Spleen (tissue), 11 donors: Measurements from ENCODE around the gene ARVCF. TPM values are rescaled to one million over a fixed set of nuclear protein-coding genes. Genes with fewer than 3 reads are reported as not detected.

Experiments used
- DNase-seq: peaks from one replicate; pipeline ENCODE4 v3.0.0-alpha.2; 2020
- H3K27ac ChIP-seq, 8 donors: fragments of 200-600 bp; sonication (generic) in 7 of 8; 1 replicate in 4 of 8; 2 replicates in 4 of 8; pipeline versions ENCODE4 v1.5.0 to v1.8.0; 2016 to 2021; ENCODE audit warnings: inconsistent platforms in 4 of 8, mild to moderate bottlenecking in 4 of 8, moderate library complexity in 1 of 8
- H3K27me3 ChIP-seq, 7 donors: fragments of 200-600 bp; sonication (generic) in 6 of 7; replicated peaks in 1 of 7; 1 replicate in 4 of 7; 2 replicates in 3 of 7; pipeline versions ENCODE4 v1.5.0 to v1.8.0; 2016 to 2021; ENCODE audit warnings: inconsistent platforms in 3 of 7, mild to moderate bottlenecking in 1 of 7
- H3K36me3 ChIP-seq, 6 donors: fragments of 200-600 bp; sonication (generic) in 5 of 6; 1 replicate in 4 of 6; 2 replicates in 2 of 6; pipeline versions ENCODE4 v1.5.0 to v1.8.0; 2016 to 2021; ENCODE audit warnings: inconsistent platforms in 2 of 6
- H3K4me1 ChIP-seq, 6 donors: fragments of 200-600 bp; sonication (generic) in 5 of 6; 1 replicate in 3 of 6; 2 replicates in 3 of 6; pipeline versions ENCODE4 v1.5.0 to v1.8.0; 2016 to 2021; ENCODE audit warnings: inconsistent platforms in 3 of 6
- H3K4me3 ChIP-seq, 8 donors: fragments of 200-600 bp; sonication (generic) in 7 of 8; 1 replicate in 4 of 8; 2 replicates in 4 of 8; pipeline versions ENCODE4 v1.5.0 to v1.8.0; 2016 to 2021; ENCODE audit warnings: inconsistent platforms in 4 of 8, mild to moderate bottlenecking in 4 of 8, moderate library complexity in 2 of 8
- H3K9me3 ChIP-seq, 8 donors: fragments of 200-600 bp; sonication (generic) in 7 of 8; 1 replicate in 4 of 8; 2 replicates in 4 of 8; pipeline versions ENCODE4 v1.5.0 to v1.8.0; 2016 to 2021; ENCODE audit warnings: inconsistent platforms in 4 of 8
- CTCF ChIP-seq, 11 experiments: fragments of 200-600 bp in 7 of 11; fragments of 450-650 bp in 4 of 11; sonication (generic) in 4 of 11; IDR thresholded peaks in 8 of 11; conservative IDR thresholded peaks in 3 of 11; 1 replicate in 7 of 11; 2 replicates in 4 of 11; pipeline versions ENCODE4 v1.4.0 to v1.8.0; 2016 to 2021; ENCODE audit warnings: antibody characterized with exemption in 11 of 11, inconsistent platforms in 4 of 11, mild to moderate bottlenecking in 1 of 11
- POLR2A ChIP-seq, 3 donors: fragments of 450-650 bp; IDR thresholded peaks; one replicate each; pipeline ENCODE4 v1.5.1; 2017; ENCODE audit warnings: antibody characterized with exemption in 3 of 3, mild to moderate bottlenecking in 1 of 3
- POLR2AphosphoS5 ChIP-seq, 3 donors: sonication (generic); formaldehyde crosslinking; IDR thresholded peaks; one replicate each; pipeline ENCODE4 v1.5.1; 2017; ENCODE audit warnings: antibody characterized with exemption in 3 of 3
- WGBS, 5 donors: extraction: QIAGEN DNeasy Blood & Tissue Kit in 3 of 5; methylation state at CpG; one replicate each; pipeline versions ENCODE4 v1.1.5 to v1.1.7; 2013 to 2018; 5-methylcytosine and 5-hydroxymethylcytosine counted together
- intact Hi-C: fragments of 100-400 bp; cut with DNase I; formaldehyde crosslinking; loops from one replicate; pipeline ENCODE4 v1.15.0; 2023; ENCODE audit warnings: low total_unique reads
- polyA plus RNA-seq, 3 donors: library from polyadenylated mRNA; stranded (reverse); fragments of 200-250 nt; gene quantifications; one replicate each; pipeline ENCODE4 v1.2.1, GENCODE V29; 2013
- total RNA-seq, 7 donors: library from RNA; depleted of rRNA in 3 of 7; stranded (reverse); fragments of >200 nt in 3 of 7; fragmentation: NEBNext Ultra II Directional in 4 of 7; extraction: Animal tissue kit (Norgen Biotek cat#: 25700) in 4 of 7; gene quantifications; one replicate each; pipeline versions ENCODE4 v1.1.0 to v1.2.1, GENCODE V29; 2016 to 2021
- donor health status: healthy with polysubstance abuse.
- donor health status: DM: no; HTN: no; CAD: no; lungs with moderate emphysema.
- donor health status: DM: no; HTN: no; CAD: no.
- donor health status: Bipolar disorder and iron deficiency.
- donor health status: healthy.
- donor health status: DM: no; HTN: no; CAD: no.
- donor health status: DM: yes; HTN: yes; CAD: no.

Gene ARVCF
- total and polyA plus RNA-seq, 10 donors = 9.4 to 96.7 (median 27.6) TPM

- TF ChIP-seq CTCF (IDR thresholded peaks at IDR 0.05 in 8 of 11, conservative IDR thresholded peaks at IDR 0.05 in 3 of 11) = no peak
- no peak for TF ChIP-seq POLR2AphosphoS5 (IDR thresholded peaks at IDR 0.05)
- no peak for TF ChIP-seq POLR2A (IDR thresholded peaks at IDR 0.05)
- 71 to 82% (median 80%) methylated on average over 8 of the region's 8 CpGs for WGBS, 5 donors
- no peak overlapping the region for H3K4me3 ChIP-seq
- H3K27me3 ChIP-seq = no peaks in the 10 kb centered on the region
- DNase-seq = peak; percentile 64
- no peaks in the 10 kb centered on the region for H3K36me3 ChIP-seq
- H3K4me1 ChIP-seq = peaks cover 0 to 55% (median 19%) of the 10 kb centered on the region in 6 donors
- peaks cover 5 to 22% (median 13%) of the 10 kb centered on the region in 8 donors for H3K9me3 ChIP-seq
- intact Hi-C loops = no loop called here
- peak overlapping the region in 6 of 8 donors; percentile 5 to 84 (median 68) for H3K27ac ChIP-seq
Measured at GRCh38 chr22:19998991-19999820, 17.4 kb downstream of the ARVCF start.

DNA sequence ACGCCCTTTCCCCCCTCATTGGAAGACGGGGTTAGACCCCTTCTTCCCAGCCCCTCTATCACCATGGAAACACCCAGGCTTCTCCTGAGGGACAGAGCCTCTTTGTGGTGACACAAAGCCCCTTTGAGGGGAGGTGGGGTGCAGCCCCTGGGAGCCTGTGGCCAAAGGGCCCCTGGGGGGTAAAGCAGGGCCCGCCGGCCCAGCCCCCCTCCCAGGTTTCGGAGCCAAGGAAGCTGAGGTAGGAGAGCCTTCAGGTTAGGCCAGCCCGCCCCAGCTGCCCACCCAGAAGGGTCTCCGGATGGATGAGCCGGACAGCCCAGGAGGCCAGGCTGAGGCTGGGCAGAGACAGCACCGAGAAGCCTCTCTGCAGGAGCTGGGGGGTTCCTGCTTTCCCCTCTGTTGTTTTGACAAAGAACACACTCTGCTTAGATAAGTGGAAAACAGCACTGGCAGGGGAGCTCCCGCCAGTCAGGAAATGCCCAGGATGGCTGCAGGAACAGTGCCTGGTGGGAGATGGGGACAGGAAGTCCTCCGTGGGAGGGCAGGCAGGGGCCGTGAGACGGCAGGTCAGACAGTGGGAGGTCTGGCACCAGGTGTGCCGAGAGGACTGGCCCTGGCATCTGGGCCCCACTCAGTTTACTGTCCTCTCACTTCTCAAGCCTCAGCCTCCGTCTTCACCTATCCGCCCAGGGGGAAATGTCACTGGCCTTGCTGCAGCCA, 18.2 kb downstream of the ARVCF start:
- TF ChIP-seq POLR2A (IDR thresholded peaks at IDR 0.05) (no peak), CTCF (IDR thresholded peaks at IDR 0.05 in 8 of 11, conservative IDR thresholded peaks at IDR 0.05 in 3 of 11) (no peak), POLR2AphosphoS5 (IDR thresholded peaks at IDR 0.05) (peak; percentile 29 to 63 (median 47))
- H3K36me3 ChIP-seq = no peaks in the 10 kb centered on the region
- peaks cover 0 to 55% (median 19%) of the 10 kb centered on the region in 6 donors for H3K4me1 ChIP-seq
- intact Hi-C loops = no loop called here
- no peak overlapping the region for H3K4me3 ChIP-seq
- no peaks in the 10 kb centered on the region for H3K27me3 ChIP-seq
- H3K9me3 ChIP-seq = peaks cover 1 to 14% (median 5%) of the 10 kb centered on the region in 8 donors
- H3K27ac ChIP-seq = peak overlapping the region in 7 of 8 donors; percentile 5 to 84 (median 58)
- peak; percentile 58 for DNase-seq
- 43 to 62% (median 57%) methylated on average over 14 to 16 of the region's 16 CpGs for WGBS, 5 donors

- Histone ChIP-seq H3K4me1 (peaks cover 0 to 55% (median 19%) of the 10 kb centered on the region in 6 donors), H3K27ac (peak overlapping the region in 6 of 8 donors; percentile 56 to 84 (median 68)), H3K36me3 (no peaks in the 10 kb centered on the region), H3K4me3 (no peak overlapping the region), H3K9me3 (peaks cover 0 to 7% (median 0%) of the 10 kb centered on the region in 8 donors), H3K27me3 (no peaks in the 10 kb centered on the region)
- TF ChIP-seq CTCF (IDR thresholded peaks at IDR 0.05 in 8 of 11, conservative IDR thresholded peaks at IDR 0.05 in 3 of 11) (no peak), POLR2AphosphoS5 (IDR thresholded peaks at IDR 0.05) (no peak)
- intact Hi-C loops = no loop called here
- peak; percentile 41 for DNase-seq
- WGBS, 5 donors = 84 to 91% (median 87%) methylated on average over 18 to 19 of the region's 19 CpGs
Measured at GRCh38 chr22:19997561-19998231, 18.9 kb downstream of the ARVCF start.
